Activated CD4-positive, alpha-beta T cell treated with anti-CD3 and anti-CD28 coated beads, Interleukin-2, Interleukin-6, amounts not matched to agents 100 ng/mL and 50 ng/mL, durations not matched to agents 16 hours and 8 hours (primary cell): ENCODE data around the gene RASA4B.
A peak's percentile ranks its signal among the peaks of the same experiment; 100 is the strongest.
"Not testable (repeated sequence)": the region's sequence is repeated elsewhere in the genome, so short reads cannot be mapped to it uniquely, and the experiment has no call there.

ENCODE experiments used
- DNase-seq: peaks from one replicate; pipeline ENCODE4 v3.0.0-alpha.2; 2020

RASA4B gene

DNA sequence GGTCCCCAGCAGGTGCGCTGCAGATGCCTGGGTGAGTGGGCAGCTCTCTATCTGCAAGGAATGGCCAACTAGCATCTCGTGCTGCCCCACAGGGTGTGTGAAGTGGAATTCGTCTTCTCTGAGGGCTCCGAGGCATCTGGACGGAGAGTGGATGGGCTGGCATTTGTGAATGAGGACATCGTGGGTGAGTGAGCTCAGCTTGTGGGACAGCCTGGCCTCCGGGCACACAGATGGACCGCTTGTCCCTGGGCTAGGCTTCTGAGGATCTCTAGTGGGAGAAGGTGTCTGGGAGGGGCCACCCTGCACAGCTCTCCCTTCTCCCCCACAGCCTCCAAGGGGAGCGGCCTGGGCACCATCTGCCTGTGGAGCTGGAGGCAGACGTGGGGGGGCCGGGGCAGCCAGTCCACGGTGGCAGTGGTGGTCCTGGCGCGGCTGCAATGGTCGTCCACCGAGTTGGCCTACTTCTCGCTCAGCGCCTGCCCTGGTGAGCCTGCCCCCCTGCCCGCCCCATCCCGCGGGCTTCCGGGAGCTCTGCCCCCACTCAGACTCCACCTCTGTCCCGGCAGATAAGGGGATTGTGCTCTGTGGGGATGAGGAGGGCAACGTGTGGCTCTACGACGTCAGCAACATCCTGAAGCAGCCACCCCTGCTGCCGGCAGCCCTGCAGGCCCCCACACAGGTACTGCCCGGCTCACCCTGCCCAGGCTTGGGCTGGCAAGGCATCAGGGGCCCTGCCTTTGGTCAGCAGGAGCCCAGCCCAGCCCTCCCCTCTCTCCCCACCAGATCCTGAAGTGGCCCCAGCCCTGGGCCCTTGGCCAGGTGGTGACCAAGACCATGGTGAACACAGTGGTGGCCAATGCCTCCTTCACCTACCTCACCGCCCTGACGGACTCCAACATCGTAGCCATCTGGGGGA lies 45.2 kb downstream of the RASA4B start:
- DNase-seq, result no peak

- no peak for DNase-seq
Measured at GRCh38 chr7:102471791-102472125, 45.8 kb downstream of the RASA4B start.

DNA sequence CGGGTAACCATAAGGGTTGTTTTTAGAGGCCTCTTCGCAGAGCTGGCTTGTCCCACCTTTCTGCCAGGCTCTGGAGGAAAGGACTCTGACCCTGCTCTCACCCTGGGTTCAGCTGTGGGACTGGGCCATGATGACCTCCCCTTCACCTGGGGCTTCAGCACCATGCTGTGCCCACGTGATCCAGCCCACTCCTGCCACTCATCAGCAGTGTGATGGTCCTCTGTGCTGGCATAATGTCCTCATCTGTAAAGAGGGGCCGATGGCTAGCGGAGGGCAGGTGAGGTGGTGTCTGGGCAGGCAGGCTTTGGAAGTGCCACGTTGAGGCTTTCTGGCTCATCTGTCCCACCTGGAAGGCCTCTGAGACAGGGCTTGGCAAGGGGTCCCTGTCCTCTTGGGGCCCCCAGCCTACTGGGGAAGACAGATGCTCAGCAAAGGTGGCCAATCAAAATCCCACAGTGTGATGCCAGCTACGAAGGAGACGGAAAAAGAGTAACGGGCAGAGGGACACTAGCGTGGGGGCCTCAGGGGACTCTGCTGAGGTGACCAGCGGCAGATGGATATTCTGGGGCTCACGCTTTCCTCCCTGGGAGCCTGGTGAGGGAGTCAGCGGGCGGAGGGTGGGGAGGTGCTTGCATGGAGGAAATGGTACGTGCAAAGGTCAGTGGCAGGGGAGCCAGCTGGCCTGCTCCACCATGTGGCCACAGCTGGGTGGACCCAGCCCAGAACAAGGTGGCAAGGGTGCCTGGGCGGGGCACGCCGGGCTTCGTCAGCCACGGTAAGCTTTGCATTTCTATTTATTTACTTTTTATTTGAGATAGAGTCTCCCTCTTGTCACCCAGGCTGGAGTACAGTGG lies 47.4 kb downstream of the RASA4B start:
- no peak for DNase-seq

- DNase-seq, result no peak
Measured at GRCh38 chr7:102469351-102469971, 48.1 kb downstream of the RASA4B start.

- DNase-seq, result no peak
Measured at GRCh38 chr7:102468478-102469350, 48.9 kb downstream of the RASA4B start.

DNA sequence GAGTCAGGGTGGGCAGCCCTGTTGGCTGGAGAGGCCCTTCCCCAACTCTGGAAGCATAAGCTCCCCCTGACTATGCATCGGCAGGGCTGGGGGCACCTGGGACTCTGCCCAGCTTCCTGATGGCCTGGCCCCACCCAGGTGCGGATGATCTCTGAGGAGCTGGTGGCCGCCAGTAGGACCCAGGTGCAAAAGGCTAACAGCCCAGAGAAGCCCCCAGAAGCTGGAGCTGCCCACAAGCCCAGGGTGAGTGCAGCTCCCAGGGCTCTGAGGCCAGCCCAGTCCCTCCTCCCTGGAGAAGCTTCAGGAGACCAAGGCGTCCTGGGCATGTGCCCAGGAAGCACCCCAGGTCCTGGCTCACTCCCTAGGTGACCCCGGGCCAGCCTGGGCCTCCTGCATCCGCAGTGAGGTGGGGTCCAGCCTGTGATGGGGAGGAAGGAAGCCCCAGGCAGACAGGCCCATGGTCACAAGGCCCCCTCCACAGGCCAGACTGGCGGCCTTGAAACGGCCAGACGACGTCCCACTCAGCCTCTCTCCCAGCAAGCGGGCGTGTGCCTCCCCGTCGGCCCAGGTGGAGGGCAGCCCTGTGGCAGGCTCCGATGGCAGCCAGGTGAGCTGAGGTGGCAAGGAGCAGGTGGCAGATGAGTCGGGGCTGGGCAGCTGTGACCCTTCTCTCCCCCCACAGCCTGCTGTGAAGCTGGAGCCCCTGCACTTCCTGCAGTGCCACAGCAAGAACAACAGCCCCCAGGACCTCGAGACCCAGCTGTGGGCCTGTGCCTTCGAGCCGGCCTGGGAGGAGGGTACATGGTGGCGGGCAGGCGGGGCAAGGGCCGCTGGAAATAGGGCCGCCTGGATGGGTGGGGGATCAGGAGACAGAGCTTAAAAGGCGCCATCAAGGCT lies 49.7 kb downstream of the RASA4B start:
- DNase-seq, result no peak

GRCh38 chr7:102466097-102466496 lies 51.5 kb downstream of the RASA4B start:
- DNase-seq, result no peak

GRCh38 chr7:102464577-102465280 lies 52.8 kb downstream of the RASA4B start, which contains the start of the genes ALKBH4 and LRWD1:
Gene ALKBH4, minus strand, starts transcription at chr7:102464863. Its CDS starts 27 bp downstream, at chr7:102464836.
Gene LRWD1, plus strand, starts transcription at chr7:102464984. Its CDS starts 97 bp downstream, at chr7:102465081.
- DNase-seq, result peak; percentile 97

- no peak for DNase-seq
Measured at GRCh38 chr7:102463841-102464576, 53.6 kb downstream of the RASA4B start.

- DNase-seq, result no peak
Measured at GRCh38 chr7:102460467-102460866, 57.1 kb downstream of the RASA4B start.

DNA sequence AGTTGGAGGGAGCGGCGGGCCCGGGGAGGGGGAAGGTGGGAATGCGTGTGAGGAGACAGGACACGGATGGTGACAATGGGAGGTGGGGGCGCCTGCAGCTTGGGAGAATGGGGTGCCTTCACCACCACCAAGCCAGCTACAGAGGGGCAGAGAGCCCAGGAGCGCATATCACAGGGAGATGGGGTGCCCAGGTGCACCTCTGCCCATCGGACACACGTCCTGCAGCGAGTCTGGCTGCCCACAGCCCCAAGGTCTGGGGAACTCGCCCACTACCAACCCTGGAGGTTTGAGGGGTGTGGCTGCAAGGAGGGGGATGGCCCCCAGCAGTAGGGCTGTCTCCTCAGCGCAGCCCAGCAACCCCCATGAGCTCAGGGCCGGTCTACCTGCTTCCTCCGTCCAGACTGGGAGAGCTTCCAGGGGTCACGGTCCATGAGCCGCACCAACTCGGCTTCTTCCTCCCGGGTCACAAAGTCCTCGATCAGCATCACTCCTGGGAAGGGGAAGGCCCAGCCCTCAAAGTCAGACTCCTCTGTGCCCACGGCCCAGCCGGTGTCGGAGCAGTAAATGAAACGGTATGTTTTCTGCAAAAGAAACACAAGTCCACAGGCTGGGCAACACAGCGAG lies 58.2 kb downstream of the RASA4B start:
- no peak for DNase-seq

GRCh38 chr7:102457352-102457924 lies 60.1 kb downstream of the RASA4B start:
- no peak for DNase-seq

GRCh38 chr7:102456327-102456726 lies 61.2 kb downstream of the RASA4B start:
- DNase-seq, result no peak

DNA sequence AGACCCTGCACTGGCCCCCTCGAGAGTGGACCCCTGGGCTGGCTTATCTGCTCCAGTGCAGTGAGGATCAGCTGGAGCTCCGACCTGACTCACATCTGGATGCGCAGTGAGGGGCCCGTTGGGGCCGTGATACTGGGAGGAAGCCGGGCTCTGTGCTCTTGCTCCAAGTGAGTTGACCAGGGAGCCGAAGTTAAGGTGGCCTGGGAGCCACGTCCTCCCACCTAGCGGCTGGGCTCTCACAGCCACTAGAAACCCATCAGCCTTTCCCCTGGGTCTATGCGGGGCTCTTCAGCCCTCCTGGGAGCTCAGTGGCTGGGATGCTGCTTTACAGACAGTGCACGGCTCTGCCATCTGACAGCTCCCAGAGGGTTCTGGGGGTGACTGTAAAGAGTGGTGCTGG lies 62.0 kb downstream of the RASA4B start:
- DNase-seq, result no peak

DNA sequence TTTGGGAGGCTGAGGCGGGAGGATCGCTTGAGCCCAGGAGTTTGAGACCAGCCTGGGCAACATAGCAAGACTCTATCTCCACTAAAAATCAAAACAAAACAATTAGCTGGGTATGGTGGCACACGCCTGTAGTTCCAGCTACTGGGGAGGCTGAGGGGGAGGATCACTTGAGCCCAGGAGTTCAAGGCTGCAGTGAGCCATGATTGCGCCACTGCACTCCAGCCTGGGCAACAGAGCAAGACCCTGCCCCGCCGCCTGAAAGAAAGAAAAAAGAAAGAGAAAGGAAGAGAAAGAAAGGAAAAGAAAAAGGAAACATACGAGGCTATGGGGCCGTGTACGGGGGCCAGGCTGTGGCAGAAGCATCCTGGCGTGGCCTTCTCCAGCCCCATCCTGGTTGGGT lies 62.6 kb downstream of the RASA4B start:
- DNase-seq, result not testable (repeated sequence)

GRCh38 chr7:102454468-102454867 lies 63.1 kb downstream of the RASA4B start:
- no peak for DNase-seq

DNA sequence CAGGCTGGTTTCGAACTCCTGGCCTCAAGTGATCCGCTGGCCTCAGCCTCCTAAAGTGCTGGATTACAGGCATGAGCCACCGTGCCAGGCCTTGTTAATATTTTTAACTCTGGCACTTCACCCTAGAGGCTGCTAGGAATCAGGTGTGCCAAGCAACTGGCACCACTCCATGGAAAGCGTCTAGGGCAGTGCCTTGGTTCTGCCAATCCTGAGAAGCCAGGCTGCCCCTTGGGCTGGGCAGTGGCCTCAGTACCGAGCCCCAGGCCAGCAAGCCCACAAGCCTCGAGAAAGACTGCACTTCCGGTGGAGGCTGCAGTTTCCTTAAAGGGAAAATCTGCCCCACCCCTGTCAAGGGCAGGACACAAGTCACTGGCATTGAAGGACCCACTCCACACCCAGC lies 64.3 kb downstream of the RASA4B start:
- DNase-seq, result no peak

GRCh38 chr7:102452451-102452850 lies 65.1 kb downstream of the RASA4B start:
- DNase-seq, result no peak
